Caco-2 (cell line): ENCODE measurements around the gene DPF1. TPM values are rescaled to one million over a fixed set of nuclear protein-coding genes. Genes with fewer than 3 reads are reported as not detected.

Experiments used
- BruUV-seq: library from RNA; stranded (reverse); fragments of 400-500 nt; replicated peaks from 2 replicates; lab custom pipeline; 2021; lab: Mats Ljungman, UMichigan
- CTCF ChIA-PET: fragments of 300-600 bp; sonication (Branson Sonifier 250); formaldehyde crosslinking; loops from one replicate; lab custom pipeline; 2022; ENCODE audit warnings: antibody characterized with exemption; lab: Charles Lee
- POLR2A ChIA-PET: fragments of 300-600 bp; sonication (Branson Sonifier 250); formaldehyde crosslinking; loops from one replicate; lab custom pipeline; 2022; ENCODE audit warnings: antibody characterized with exemption; lab: Charles Lee
- DNase-seq, 2 experiments: peaks; one replicate each; pipeline versions ENCODE4 v3.0.0 to v3.0.0-alpha.2; 2020 to 2022
- H3K27me3 ChIP-seq: replicated peaks from 2 replicates; pipeline ENCODE4 v1.6.0; 2011; ENCODE audit warnings: low read length; ENCODE audit not compliant: control insufficient read depth, insufficient read depth
- H3K36me3 ChIP-seq: 2 replicates; pipeline ENCODE4 v1.5.1; 2011; ENCODE audit warnings: low read length; ENCODE audit not compliant: control insufficient read depth, insufficient read depth
- H3K4me1 ChIP-seq: fragments of 250-450 bp; sonication (Bioruptor Pico); 2 replicates; pipeline ENCODE4 v1.5.1; 2020; ENCODE audit warnings: mild to moderate bottlenecking
- H3K4me3 ChIP-seq: 2 replicates; pipeline ENCODE4 v1.5.1; 2011; ENCODE audit warnings: low read depth, mild to moderate bottlenecking, control low read depth, low read length
- H3K9me3 ChIP-seq: fragments of 250-450 bp; sonication (Bioruptor Pico); 2 replicates; pipeline ENCODE4 v1.5.1; 2020; ENCODE audit warnings: mild to moderate bottlenecking, moderate library complexity
- H3K27ac Mint-ChIP-seq: one replicate; pipeline ENCODE4 v1.8.0; 2022; ENCODE audit warnings: mixed read lengths; ENCODE audit not compliant: unreplicated experiment
- H3K27me3 Mint-ChIP-seq: one replicate; pipeline ENCODE4 v1.8.0; 2022; ENCODE audit warnings: mixed read lengths; ENCODE audit not compliant: insufficient read depth, unreplicated experiment
- H3K36me3 Mint-ChIP-seq: one replicate; pipeline ENCODE4 v1.8.0; 2022; ENCODE audit warnings: mild to moderate bottlenecking, mixed read lengths; ENCODE audit not compliant: insufficient read depth, unreplicated experiment
- H3K4me1 Mint-ChIP-seq: one replicate; pipeline ENCODE4 v1.8.0; 2022; ENCODE audit warnings: low read depth, mixed read lengths; ENCODE audit not compliant: unreplicated experiment
- H3K4me3 Mint-ChIP-seq: one replicate; pipeline ENCODE4 v1.8.0; 2022; ENCODE audit warnings: mild to moderate bottlenecking, moderate library complexity, mixed read lengths; ENCODE audit not compliant: unreplicated experiment
- H3K9me3 Mint-ChIP-seq: one replicate; pipeline ENCODE4 v1.8.0; 2022; ENCODE audit warnings: mixed read lengths; ENCODE audit not compliant: unreplicated experiment
- intact Hi-C: fragments of 100-400 bp; cut with micrococcal nuclease; formaldehyde crosslinking; loops from one replicate; pipeline ENCODE4 v1.10.0; 2022; ENCODE audit not compliant: unreplicated experiment
- total RNA-seq: library from RNA; stranded (reverse); gene quantifications from 2 replicates; pipeline ENCODE4 v1.2.3, GENCODE V29; 2022
- TF ChIP-seq, protein P1 (sequence below), 2 experiments: fragments of 200-600 bp in 1 of 2; IDR thresholded peaks; 1 replicate in 1 of 2; 2 replicates in 1 of 2; pipeline versions ENCODE4 v1.5.1 to v1.8.0; 2011 to 2022; ENCODE audit warnings: antibody characterized with exemption in 1 of 2, control low read depth in 1 of 2, inconsistent platforms in 1 of 2, low read depth in 1 of 2, low read length in 1 of 2, mild to moderate bottlenecking in 1 of 2, moderate library complexity in 1 of 2; ENCODE audit not compliant: insufficient read depth in 1 of 2, severe bottlenecking in 1 of 2, unreplicated experiment in 1 of 2

The DPF1 gene
- total RNA-seq, 1 experiment from 2014 or later = 5.0 TPM

DNA sequence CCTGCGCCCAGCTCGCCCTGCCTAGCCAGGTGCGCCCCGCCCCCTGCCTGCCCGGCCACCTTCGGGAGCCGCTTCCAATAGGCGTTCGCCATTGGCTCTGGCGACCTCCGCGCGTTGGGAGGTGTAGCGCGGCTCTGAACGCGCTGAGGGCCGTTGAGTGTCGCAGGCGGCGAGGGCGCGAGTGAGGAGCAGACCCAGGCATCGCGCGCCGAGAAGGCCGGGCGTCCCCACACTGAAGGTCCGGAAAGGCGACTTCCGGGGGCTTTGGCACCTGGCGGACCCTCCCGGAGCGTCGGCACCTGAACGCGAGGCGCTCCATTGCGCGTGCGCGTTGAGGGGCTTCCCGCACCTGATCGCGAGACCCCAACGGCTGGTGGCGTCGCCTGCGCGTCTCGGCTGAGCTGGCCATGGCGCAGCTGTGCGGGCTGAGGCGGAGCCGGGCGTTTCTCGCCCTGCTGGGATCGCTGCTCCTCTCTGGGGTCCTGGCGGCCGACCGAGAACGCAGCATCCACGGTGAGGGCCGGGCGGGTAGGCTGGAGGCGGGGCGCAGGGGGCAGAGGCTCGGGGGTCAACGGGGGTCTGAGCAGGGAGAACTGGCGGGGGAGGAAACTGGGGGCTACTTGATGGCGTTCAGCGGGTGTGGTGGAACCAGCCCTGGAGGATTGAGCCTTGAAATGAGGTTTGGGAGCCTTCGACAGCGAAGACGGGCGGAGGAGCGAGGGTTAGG is 40.6 kb upstream of the DPF1 start, which contains the start of gene SPINT2:
TSS of gene SPINT2 (plus strand) at position 88 of the 727 bp plus-strand sequence. CDS start at position 408, 320 bp downstream.
- Histone ChIP-seq H3K27me3 (no peaks in the 10 kb centered on the region), H3K4me1 (peaks cover 49% of the 10 kb centered on the region), H3K36me3 (no peaks in the 10 kb centered on the region), H3K4me3 (peak within 1 kb of the TSS; percentile 93), H3K9me3 (no peaks in the 10 kb centered on the region)
- ChIA-PET CTCF (interaction anchor here (0.7 to 2.0 kb wide), 7 partner anchors 16 to 109 kb away, joined by 3 to 16 read pairs (median 4); no protein-coding TSS in a partner anchor), POLR2A (interaction anchor here (0.6 to 2.5 kb wide), 13 partner anchors 10 to 358 kb away, joined by 3 to 10 read pairs (median 7); partner anchors contain the start of genes C19orf33, GGN, PPP1R14A and PSMD8)
- H3K4me1 Mint-ChIP-seq = peaks cover 55% of the 10 kb centered on the region
- intact Hi-C loops = loop anchor here (1.0 kb wide), 6 partner anchors 9 to 71 kb away; partner anchors contain the start of gene CATSPERG
- H3K27me3 Mint-ChIP-seq = no peaks in the 10 kb centered on the region
- peaks cover 63% of the 10 kb centered on the region for H3K36me3 Mint-ChIP-seq
- H3K4me3 Mint-ChIP-seq = peak within 1 kb of the TSS; percentile 99
- no peak for DNase-seq
- peak within 1 kb of the TSS; percentile 98 for H3K27ac Mint-ChIP-seq
- TF ChIP-seq, protein P1, sequence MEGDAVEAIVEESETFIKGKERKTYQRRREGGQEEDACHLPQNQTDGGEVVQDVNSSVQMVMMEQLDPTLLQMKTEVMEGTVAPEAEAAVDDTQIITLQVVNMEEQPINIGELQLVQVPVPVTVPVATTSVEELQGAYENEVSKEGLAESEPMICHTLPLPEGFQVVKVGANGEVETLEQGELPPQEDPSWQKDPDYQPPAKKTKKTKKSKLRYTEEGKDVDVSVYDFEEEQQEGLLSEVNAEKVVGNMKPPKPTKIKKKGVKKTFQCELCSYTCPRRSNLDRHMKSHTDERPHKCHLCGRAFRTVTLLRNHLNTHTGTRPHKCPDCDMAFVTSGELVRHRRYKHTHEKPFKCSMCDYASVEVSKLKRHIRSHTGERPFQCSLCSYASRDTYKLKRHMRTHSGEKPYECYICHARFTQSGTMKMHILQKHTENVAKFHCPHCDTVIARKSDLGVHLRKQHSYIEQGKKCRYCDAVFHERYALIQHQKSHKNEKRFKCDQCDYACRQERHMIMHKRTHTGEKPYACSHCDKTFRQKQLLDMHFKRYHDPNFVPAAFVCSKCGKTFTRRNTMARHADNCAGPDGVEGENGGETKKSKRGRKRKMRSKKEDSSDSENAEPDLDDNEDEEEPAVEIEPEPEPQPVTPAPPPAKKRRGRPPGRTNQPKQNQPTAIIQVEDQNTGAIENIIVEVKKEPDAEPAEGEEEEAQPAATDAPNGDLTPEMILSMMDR (IDR thresholded peaks at IDR 0.05; ENCODE audit: insufficient read depth in 1 of 2, low read depth in 1 of 2, low read length in 1 of 2, severe bottlenecking in 1 of 2, unreplicated experiment in 1 of 2) = no peak
- no peaks in the 10 kb centered on the region for H3K9me3 Mint-ChIP-seq
- no TSS peak for BruUV-seq

GRCh38 chr19:38263689-38264485 is 39.9 kb upstream of the DPF1 start:
- peak overlapping the region; percentile 15 for H3K4me3 ChIP-seq
- no peaks in the 10 kb centered on the region for H3K36me3 ChIP-seq
- H3K27ac Mint-ChIP-seq = peak overlapping the region; percentile 98
- intact Hi-C loops = loop anchor here (1.0 kb wide), 6 partner anchors 9 to 71 kb away; partner anchors contain the start of gene CATSPERG
- H3K9me3 Mint-ChIP-seq = no peaks in the 10 kb centered on the region
- POLR2A ChIA-PET = interaction anchor here (0.6 to 2.5 kb wide), 11 partner anchors 9 to 357 kb away, joined by 3 to 10 read pairs (median 7); partner anchors contain the start of genes C19orf33, GGN, PPP1R14A and PSMD8
- peak; percentile 98 to 100 for DNase-seq
- peaks cover 49% of the 10 kb centered on the region for H3K4me1 ChIP-seq
- H3K4me3 Mint-ChIP-seq = peak overlapping the region; percentile 99
- H3K27me3 Mint-ChIP-seq = no peaks in the 10 kb centered on the region
- H3K9me3 ChIP-seq = no peaks in the 10 kb centered on the region
- TF ChIP-seq, protein P1 (IDR thresholded peaks at IDR 0.05; ENCODE audit: insufficient read depth in 1 of 2, low read depth in 1 of 2, low read length in 1 of 2, severe bottlenecking in 1 of 2, unreplicated experiment in 1 of 2) = no peak
- CTCF ChIA-PET = interaction anchor here (0.7 to 2.0 kb wide), 7 partner anchors 15 to 110 kb away, joined by 3 to 16 read pairs (median 4); no protein-coding TSS in a partner anchor
- peaks cover 54% of the 10 kb centered on the region for H3K4me1 Mint-ChIP-seq
- BruUV-seq = TSS peak; percentile 94
- no peaks in the 10 kb centered on the region for H3K27me3 ChIP-seq
- peaks cover 59% of the 10 kb centered on the region for H3K36me3 Mint-ChIP-seq
